GM20000 (cell line): ENCODE measurements around the gene OR4D9.

ENCODE experiments used
- DNase-seq: peaks from one replicate; pipeline ENCODE4 v3.0.0; 2012; ENCODE audit warnings: low spot score
- CTCF ChIP-seq: IDR thresholded peaks from 2 replicates; pipeline ENCODE4 v1.5.1; 2012; ENCODE audit warnings: mild to moderate bottlenecking, control low read depth; ENCODE audit errors: extremely low read depth, missing control alignments

The OR4D9 gene

GRCh38 chr11:59510941-59511589 lies at the start of gene OR4D9:
OR4D9 (plus strand) TSS chr11:59511539; CDS start chr11:59514913, 3,374 bp downstream.
- no peak for DNase-seq
- no peak for TF ChIP-seq CTCF

DNA sequence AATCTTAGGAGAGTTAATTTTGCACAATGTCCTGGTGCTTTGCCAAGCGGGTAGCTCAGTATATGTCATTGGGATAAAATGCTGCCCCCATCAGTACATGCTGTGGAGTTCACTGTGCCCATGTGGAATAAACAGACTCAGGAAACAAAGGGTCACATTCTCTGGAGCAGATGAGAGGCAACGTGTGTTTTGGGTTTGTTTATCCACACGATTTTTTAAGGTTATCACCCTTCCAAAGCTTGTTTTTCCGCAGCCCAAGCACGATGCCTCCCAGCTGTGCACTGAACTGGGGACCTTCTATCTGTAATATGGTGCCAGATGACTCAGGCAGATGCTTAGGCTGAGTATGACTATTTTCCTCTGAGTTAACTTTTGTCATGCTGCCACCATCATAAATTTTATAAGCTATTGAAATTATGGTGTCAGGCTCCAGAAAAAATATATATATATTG lies 48.1 kb upstream of the OR4D9 start:
- no peak for TF ChIP-seq CTCF
- no peak for DNase-seq

DNA sequence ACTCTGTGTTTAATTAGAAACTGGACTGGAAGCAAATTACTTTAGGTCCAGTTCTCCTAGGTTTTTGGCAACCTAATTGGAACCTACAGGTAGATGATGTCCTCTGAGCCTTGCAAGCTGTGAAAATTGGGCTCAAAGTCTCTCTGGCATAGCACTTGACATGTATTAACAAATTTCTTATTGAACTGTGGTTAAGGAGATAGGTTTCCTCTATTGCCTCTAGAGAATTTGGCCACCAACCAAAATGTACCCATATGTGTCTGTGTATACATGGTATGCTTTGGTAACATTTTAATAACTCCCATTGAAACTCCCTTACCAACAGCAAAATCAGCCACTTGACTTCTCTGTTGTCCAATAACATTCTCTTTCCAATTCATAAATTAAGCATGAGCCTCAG lies 38.3 kb upstream of the OR4D9 start, which contains the start of gene OR4D10:
Gene OR4D10 (plus strand): TSS at position 301 of the 400 bp plus-strand sequence. CDS start 4,115 bp downstream, outside the sequence.
- no peak for DNase-seq
- TF ChIP-seq CTCF, result no peak

GRCh38 chr11:59475176-59475575 lies 36.2 kb upstream of the OR4D9 start:
- no peak for TF ChIP-seq CTCF

DNA sequence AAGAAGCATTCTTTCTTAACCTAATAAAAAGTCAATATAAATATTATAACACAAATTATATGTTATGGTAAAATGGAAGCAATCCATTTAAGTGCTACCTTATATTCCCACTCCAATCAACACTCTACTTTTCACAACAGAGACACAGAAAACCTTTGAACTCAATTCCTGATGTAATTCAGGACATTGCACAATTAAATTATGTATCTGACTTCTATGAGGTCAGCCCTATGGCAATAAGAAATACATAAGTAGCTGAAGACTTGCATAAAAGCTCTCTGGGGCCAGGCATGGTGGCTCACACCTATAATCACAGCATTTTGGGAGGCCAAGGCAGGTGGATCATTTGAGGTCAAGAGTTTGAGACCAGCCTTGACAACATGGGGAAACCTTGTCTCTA lies 31.4 kb upstream of the OR4D9 start:
- DNase-seq, result no peak
- no peak for TF ChIP-seq CTCF

More at GRCh38 chr11:59475176-59475575, 36.2 kb upstream of the OR4D9 start:
- DNase-seq, result no peak

GRCh38 chr11:59480359-59480758 lies 31.0 kb upstream of the OR4D9 start:
- TF ChIP-seq CTCF, result no peak
- no peak for DNase-seq

- TF ChIP-seq CTCF, result no peak
- DNase-seq, result no peak
Observed at GRCh38 chr11:59501931-59502330, 9.4 kb upstream of the OR4D9 start.
